Effector memory CD8-positive, alpha-beta T cell (primary cell): ENCODE results near the gene FGF18.
A peak's percentile ranks its signal among the peaks of the same experiment; 100 is the strongest.

Experiments used
- ATAC-seq: fragments of 150-1000 bp; cut with Tn5 transposase; replicated peaks from 2 replicates; pipeline ENCODE4 v1.10.0; 2021; ENCODE audit warnings: mild to moderate bottlenecking, moderate library complexity
- DNase-seq, 3 experiments: peaks; one replicate each; pipeline ENCODE4 v3.0.0; 2021
- H3K27ac Mint-ChIP-seq, 2 donors: one replicate each; pipeline ENCODE4 v1.8.0; 2022; ENCODE audit warnings: mild to moderate bottlenecking in 2 of 2, mixed read lengths in 2 of 2, moderate library complexity in 2 of 2
- H3K27me3 Mint-ChIP-seq, 2 donors: one replicate each; pipeline ENCODE4 v1.8.0; 2022; ENCODE audit warnings: mixed read lengths in 2 of 2
- H3K36me3 Mint-ChIP-seq: one replicate; pipeline ENCODE4 v1.8.0; 2022; ENCODE audit warnings: mild to moderate bottlenecking, moderate library complexity, mixed read lengths; ENCODE audit not compliant: insufficient read depth
- H3K4me1 Mint-ChIP-seq, 2 donors: one replicate each; pipeline ENCODE4 v1.8.0; 2022; ENCODE audit warnings: low read depth in 2 of 2, mixed read lengths in 2 of 2
- H3K4me3 Mint-ChIP-seq, 2 donors: one replicate each; pipeline ENCODE4 v1.8.0; 2022; ENCODE audit warnings: mild to moderate bottlenecking in 2 of 2, mixed read lengths in 2 of 2, moderate library complexity in 2 of 2
- H3K9me3 Mint-ChIP-seq, 2 donors: one replicate each; pipeline ENCODE4 v1.8.0; 2022; ENCODE audit warnings: mixed read lengths in 2 of 2

Gene FGF18

DNA sequence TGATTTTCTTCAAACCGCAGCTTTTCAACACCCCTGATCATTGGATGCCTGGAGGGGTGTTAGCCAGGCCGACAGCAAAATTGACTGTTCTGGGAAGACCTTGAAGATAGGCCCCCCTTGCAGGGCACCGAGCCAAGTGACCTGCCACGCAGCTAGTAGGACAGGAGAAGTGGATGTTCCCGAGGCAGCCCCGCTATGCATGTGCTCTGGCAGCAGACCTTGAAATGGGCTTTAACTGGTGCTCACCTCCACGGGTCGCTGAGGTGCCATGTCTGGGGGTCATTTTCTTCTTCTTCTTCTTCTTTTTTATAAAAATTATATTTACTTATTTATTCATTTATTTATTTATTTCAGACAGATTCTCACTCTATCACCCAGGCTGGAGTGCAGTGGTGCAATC lies 12.6 kb downstream of the FGF18 start:
- ATAC-seq (no peak), DNase-seq (no peak)
- H3K9me3 Mint-ChIP-seq = no peaks in the 10 kb centered on the region
- no peak overlapping the region for H3K4me3 Mint-ChIP-seq
- no peak overlapping the region for H3K27ac Mint-ChIP-seq
- H3K4me1 Mint-ChIP-seq = no peaks in the 10 kb centered on the region
- H3K27me3 Mint-ChIP-seq = peaks cover 8 to 16% of the 10 kb centered on the region in 2 donors
- H3K36me3 Mint-ChIP-seq = peaks cover 3% of the 10 kb centered on the region

DNA sequence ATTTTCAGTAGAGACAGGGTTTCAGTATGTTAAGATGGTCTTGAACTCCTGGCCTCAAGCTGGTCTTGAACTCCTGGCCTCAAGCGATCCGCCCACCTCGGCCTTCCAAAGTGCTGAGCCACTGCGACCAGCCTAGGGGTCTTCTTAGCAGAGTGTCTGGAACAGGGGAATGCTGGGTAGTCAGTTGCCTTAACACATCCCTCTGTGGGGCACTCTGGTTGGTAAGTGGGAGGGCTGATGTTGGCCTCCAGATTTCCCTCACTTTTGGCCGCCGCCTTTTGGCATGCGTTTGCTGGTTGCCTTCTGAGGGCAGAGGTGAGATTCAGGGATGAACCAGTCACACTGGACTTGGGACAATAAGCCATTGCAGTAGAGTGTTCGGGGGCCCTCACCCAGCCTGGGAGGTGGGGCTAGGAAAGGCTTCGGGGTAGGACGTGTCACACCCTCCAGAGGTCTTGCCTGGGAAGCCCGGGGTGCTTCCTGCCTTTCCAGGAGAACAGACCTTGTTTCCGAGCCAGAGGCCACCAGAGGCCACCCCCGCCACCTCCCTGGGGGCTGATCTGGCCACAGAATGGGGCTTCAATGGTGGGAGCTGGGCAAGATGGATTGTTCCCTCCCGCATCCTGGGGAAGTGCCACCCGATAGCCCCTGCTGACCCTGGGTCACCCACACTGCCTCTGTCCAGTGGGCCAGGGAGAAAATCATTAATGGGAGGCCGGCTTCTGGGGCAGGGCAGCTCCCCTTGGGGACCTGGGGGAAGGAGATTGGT lies 13.3 kb downstream of the FGF18 start:
- DNase-seq (no peak), ATAC-seq (no peak)
- Mint-ChIP-seq H3K4me1 (no peaks in the 10 kb centered on the region), H3K4me3 (no peak overlapping the region), H3K27me3 (peaks cover 8 to 16% of the 10 kb centered on the region in 2 donors), H3K9me3 (no peaks in the 10 kb centered on the region), H3K36me3 (peaks cover 3% of the 10 kb centered on the region), H3K27ac (peak overlapping the region in 1 of 2 donors; percentile 55)

DNA sequence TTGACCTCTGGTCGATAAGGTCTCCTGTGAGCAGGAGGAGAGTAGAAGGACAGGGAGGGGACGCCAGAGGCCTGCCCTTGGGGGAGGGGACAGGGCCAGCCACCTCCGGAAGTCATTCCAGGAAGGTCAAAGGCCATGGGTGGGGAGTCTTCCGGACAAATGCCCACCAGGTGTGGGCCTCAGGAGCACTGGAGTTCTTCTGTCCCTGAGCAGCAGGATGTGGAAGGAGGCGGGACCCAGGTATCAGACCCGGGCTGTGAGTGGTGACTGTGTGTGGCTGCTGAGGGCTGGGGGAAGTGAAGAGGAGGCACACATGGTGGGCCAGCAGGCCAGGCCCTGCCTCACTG lies 13.9 kb downstream of the FGF18 start:
- H3K4me3 Mint-ChIP-seq = no peak overlapping the region

DNA sequence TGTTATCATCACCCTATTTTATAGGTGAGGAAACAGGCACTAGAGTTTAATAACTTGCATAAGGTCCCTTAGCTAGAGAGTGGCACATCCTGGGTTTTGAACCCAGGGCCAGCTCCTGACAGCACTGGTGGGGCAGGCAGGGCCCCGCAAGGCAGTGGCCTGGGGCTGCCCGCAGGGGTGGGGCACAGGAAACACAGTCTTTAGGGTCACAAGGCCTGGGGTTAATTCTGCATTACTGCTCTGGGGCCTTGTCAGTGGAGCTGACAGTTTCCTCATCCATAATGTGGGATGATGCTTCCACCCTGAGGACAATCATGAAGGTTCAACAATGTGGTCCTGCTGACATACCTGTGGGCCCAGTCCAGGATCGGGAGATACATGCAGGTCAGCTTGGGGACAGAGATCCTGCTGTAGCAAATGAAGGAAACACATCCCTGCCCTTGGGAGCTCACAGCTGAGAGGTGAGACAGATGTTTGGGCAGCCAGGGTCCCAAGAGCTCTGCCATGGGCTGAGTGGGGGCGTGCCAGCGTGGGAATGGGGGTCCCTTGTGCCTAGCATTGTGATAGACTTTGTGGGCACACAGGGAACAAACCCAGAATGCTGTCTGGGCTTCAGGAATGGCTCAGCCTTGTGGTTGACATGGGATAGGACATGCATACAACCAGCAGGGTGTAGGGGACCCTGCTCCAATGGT lies 14.7 kb downstream of the FGF18 start:
- Mint-ChIP-seq H3K27me3 (peaks cover 0 to 5% of the 10 kb centered on the region in 2 donors), H3K9me3 (no peaks in the 10 kb centered on the region), H3K4me1 (no peaks in the 10 kb centered on the region), H3K4me3 (no peak overlapping the region), H3K36me3 (peaks cover 2% of the 10 kb centered on the region), H3K27ac (no peak overlapping the region)
- ATAC-seq (no peak), DNase-seq (no peak)

More for the DNA sequence above, 13.9 kb downstream of the FGF18 start:
- Mint-ChIP-seq H3K27me3 (peaks cover 4 to 13% of the 10 kb centered on the region in 2 donors), H3K36me3 (peaks cover 3% of the 10 kb centered on the region), H3K27ac (peak overlapping the region in 1 of 2 donors; percentile 55), H3K4me1 (no peaks in the 10 kb centered on the region), H3K9me3 (no peaks in the 10 kb centered on the region)
- ATAC-seq (no peak), DNase-seq (no peak)

DNA sequence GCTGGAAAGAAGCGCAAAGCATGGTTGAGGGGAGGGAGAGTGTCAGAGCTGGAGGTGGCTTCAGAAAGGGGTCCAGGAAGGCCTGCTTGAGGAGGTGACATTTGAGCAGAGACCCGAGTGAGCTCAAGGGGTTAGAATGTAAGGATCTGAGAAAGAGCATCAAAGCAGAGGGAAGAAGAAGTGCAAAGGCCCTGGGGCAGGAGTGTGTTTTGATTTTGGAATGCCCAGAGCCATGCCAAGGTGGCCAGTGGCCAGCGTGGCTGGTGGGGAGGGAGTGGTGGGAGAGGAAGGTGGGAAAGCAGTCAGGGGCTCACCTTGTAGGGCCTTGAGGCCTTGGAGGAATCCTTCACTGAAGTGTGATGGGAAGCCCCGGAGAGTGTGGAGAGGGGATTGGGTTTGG lies 15.4 kb downstream of the FGF18 start:
- H3K4me1 Mint-ChIP-seq = no peaks in the 10 kb centered on the region
- H3K27me3 Mint-ChIP-seq = no peaks in the 10 kb centered on the region
- H3K36me3 Mint-ChIP-seq = no peaks in the 10 kb centered on the region
- H3K27ac Mint-ChIP-seq = no peak overlapping the region
- DNase-seq = no peak
- no peak overlapping the region for H3K4me3 Mint-ChIP-seq
- ATAC-seq = no peak
- no peaks in the 10 kb centered on the region for H3K9me3 Mint-ChIP-seq

DNA sequence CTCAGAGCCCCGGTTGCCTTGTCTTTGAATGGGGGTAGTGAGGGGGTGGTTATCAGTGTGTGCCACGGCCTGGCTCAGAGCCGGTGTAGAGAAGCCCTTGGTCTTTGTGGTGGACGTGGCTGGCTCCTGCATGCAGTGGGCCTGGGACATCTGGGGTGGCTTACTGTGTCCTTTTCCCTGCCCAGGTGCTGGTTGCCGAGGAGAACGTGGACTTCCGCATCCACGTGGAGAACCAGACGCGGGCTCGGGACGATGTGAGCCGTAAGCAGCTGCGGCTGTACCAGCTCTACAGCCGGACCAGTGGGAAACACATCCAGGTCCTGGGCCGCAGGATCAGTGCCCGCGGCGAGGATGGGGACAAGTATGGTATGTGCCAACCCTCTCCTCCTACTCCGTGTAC lies 16.5 kb downstream of the FGF18 start:
- H3K4me3 Mint-ChIP-seq = no peak overlapping the region

DNA sequence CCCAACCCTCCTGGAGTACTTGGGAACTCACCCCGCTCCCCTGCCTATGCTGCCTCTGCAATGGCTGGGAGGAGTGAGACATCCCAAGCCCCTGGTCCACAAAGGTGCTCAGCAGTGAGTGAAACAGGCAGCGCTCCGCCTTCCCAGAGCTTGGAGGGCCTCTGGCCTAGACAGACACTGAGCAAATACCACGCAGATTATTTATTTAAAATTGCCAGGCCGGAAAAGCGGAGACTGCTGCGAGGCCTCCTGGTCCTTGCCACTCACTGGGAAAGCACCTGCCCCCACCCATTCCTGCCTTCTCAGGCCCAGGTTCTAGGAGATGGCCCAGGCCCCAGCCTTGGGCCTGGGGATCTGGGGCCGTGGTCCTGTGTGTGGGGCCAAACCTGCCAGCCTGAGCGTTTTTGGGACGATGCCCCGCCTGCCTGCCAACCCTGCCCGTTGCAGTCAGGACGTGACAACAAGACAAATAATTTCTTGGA lies 17.4 kb downstream of the FGF18 start:
- no peak overlapping the region for H3K4me3 Mint-ChIP-seq
- peaks cover 0 to 7% of the 10 kb centered on the region in 2 donors for H3K27me3 Mint-ChIP-seq
- no peak overlapping the region for H3K27ac Mint-ChIP-seq
- ATAC-seq (no peak), DNase-seq (no peak)
- H3K9me3 Mint-ChIP-seq = no peaks in the 10 kb centered on the region
- no peaks in the 10 kb centered on the region for H3K4me1 Mint-ChIP-seq
- H3K36me3 Mint-ChIP-seq = peaks cover under 1% of the 10 kb centered on the region

More for the DNA sequence above, 16.5 kb downstream of the FGF18 start:
- H3K36me3 Mint-ChIP-seq = no peaks in the 10 kb centered on the region
- DNase-seq = no peak
- no peaks in the 10 kb centered on the region for H3K27me3 Mint-ChIP-seq
- no peaks in the 10 kb centered on the region for H3K4me1 Mint-ChIP-seq
- no peaks in the 10 kb centered on the region for H3K9me3 Mint-ChIP-seq
- ATAC-seq = no peak
- H3K27ac Mint-ChIP-seq = no peak overlapping the region

DNA sequence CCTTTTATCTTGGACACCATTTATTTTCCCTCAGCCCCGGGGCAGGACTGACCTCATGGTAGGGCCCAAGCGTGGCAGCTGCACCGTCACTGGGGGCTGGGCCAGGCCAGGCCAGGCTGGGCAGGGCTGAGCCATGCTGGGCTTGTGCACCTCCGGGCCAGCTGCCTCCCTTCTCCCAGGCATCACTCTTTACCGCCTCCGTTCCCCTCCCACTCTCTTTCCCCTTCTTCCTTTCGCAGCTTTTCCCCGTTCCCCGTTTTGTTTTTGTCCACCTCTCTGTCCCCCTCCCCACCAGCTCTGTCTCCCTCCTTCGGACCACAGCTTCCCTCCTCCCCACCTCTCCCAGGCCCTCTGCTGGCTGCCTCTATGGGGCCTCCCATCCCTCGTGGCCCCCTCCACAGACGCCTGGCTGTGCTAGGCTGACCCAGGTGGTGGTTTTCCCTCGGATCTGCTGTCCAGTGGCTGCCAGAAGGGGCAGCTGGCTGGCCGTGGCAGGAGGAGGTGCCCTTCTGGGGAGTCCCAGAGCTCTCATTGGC lies 17.9 kb downstream of the FGF18 start:
- Mint-ChIP-seq H3K36me3 (peaks cover 2% of the 10 kb centered on the region), H3K4me3 (no peak overlapping the region), H3K9me3 (no peaks in the 10 kb centered on the region), H3K27ac (peak overlapping the region in 1 of 2 donors; percentile 85), H3K4me1 (no peaks in the 10 kb centered on the region), H3K27me3 (peaks cover 0 to 12% of the 10 kb centered on the region in 2 donors)
- DNase-seq (no peak), ATAC-seq (no peak)

DNA sequence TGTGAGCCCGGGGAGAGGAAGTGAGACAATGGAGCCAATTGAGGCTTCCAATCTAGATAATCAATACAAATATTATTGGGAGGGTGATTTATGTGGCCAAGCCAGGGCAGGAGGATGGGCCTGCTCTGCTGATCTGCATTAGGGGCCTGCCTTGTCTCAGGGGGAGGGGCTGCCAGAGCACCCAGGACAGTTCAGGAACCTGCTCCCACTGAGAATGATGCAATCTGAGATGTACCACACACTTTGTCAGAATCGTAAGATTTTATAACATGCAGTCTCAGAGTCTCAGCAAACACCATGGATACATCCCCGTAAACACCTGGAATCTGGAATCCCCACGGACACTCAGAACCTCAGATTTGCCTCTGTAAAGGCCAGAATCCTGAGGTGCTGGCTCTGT lies 19.3 kb downstream of the FGF18 start:
- Mint-ChIP-seq H3K27ac (no peak overlapping the region), H3K36me3 (peaks cover 2% of the 10 kb centered on the region), H3K9me3 (no peaks in the 10 kb centered on the region), H3K4me3 (no peak overlapping the region), H3K4me1 (no peaks in the 10 kb centered on the region), H3K27me3 (peaks cover 2 to 17% of the 10 kb centered on the region in 2 donors)
- ATAC-seq (no peak), DNase-seq (no peak)

DNA sequence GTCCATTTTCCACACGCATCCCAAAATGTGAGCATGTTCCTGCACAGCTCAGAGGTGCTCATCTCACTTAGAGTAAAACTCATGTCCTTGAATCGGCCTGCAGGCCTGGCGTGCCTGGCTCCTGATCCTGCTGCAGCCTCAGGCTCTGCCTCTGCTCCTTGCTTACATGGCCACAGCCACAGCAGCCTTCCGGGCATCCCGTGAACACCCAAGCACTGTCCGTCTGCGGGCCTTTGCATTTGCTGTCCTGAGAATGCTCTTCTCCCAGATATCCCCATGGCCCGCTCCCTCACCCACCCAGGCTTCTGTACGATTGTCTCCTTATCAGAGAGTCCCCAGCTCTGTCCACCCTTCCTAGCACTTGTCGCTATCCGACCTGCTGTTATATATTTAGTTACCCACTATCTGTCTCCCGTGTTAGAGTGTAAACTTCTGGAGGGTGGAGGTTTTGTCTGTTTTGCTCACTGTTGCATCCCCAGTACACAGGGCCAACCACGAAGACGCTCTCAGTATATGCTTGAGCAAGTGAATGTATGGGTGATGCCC lies 21.9 kb downstream of the FGF18 start:
- Mint-ChIP-seq H3K27me3 (peaks cover 12 to 35% of the 10 kb centered on the region in 2 donors), H3K27ac (no peak overlapping the region), H3K4me1 (no peaks in the 10 kb centered on the region), H3K36me3 (peaks cover 8% of the 10 kb centered on the region), H3K4me3 (no peak overlapping the region), H3K9me3 (no peaks in the 10 kb centered on the region)
- no peak for DNase-seq
- ATAC-seq = no peak

DNA sequence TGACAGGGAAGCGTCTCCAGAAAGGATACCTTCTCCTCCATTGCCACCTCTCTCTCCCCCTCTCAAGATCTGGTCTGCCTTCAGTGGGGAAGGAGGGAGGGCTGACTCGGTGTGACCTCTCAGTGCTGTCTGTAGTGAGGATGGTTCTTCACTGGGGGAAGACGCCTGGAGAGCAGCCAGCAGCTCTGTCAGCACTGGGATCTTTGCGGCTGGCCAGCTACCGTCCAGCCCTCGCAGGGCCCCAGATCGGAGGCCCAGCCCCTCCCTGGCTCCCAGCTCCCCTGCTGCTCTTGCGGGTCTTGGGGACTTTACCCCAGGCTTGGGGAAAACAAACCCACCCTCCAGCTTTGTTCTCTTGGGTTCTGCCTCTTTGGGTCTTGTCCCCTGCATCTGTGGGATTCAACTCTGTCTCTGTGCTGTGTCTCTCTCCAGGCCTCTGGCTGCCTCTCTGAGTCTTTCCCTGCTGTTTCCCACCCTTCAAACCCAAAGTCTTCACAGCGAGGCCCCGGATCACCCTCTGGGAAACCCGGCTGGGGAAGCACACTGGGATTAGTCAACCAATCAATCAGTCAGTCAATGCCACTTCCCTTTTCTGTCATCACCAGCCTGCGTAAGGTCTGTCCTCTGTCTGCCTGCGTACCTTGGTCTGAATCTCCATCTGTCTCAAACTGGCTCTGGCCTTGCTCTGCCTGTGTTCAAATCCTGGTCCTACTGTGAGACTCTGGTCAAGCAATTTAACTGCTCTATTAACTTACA lies 23.0 kb downstream of the FGF18 start:
- H3K27ac Mint-ChIP-seq = no peak overlapping the region
- peaks cover 13 to 35% of the 10 kb centered on the region in 2 donors for H3K27me3 Mint-ChIP-seq
- H3K4me1 Mint-ChIP-seq = no peaks in the 10 kb centered on the region
- H3K9me3 Mint-ChIP-seq = no peaks in the 10 kb centered on the region
- DNase-seq (no peak), ATAC-seq (no peak)
- H3K4me3 Mint-ChIP-seq = no peak overlapping the region
- H3K36me3 Mint-ChIP-seq = peaks cover 8% of the 10 kb centered on the region

DNA sequence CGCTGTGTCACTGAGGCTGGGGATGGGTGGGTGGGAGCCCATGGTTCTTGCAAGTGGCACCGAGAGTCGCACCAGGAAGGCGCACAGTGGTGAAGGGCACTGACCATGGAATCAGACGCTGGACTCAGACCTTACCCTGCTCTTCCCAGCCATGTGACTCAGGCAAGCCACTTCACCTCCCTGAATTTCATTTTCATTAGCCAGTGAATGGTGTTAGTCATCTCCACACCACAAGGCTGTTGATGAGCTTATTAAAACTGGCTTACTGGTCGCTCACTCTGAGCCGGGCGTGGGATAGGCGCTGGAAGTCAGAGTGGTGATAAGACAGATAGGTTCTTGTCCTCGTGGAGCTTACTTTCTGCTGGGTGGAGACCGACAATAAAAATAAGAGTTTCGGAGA lies 25.1 kb downstream of the FGF18 start:
- Mint-ChIP-seq H3K36me3 (peaks cover 8% of the 10 kb centered on the region), H3K9me3 (no peaks in the 10 kb centered on the region), H3K27ac (no peak overlapping the region), H3K27me3 (peaks cover 34 to 55% of the 10 kb centered on the region in 2 donors), H3K4me1 (no peaks in the 10 kb centered on the region), H3K4me3 (no peak overlapping the region)
- DNase-seq = no peak
- no peak for ATAC-seq
